IPS DF 19.7 (cell line): ENCODE measurements around the gene EVL.
"Not testable (repeated sequence)": the region's sequence is repeated elsewhere in the genome, so short reads cannot be mapped to it uniquely, and the experiment has no call there.

Source experiments
- DNase-seq: peaks from one replicate; pipeline ENCODE4 v3.0.0-alpha.2; 2013; ENCODE audit warnings: low read depth, low spot score

EVL gene

DNA sequence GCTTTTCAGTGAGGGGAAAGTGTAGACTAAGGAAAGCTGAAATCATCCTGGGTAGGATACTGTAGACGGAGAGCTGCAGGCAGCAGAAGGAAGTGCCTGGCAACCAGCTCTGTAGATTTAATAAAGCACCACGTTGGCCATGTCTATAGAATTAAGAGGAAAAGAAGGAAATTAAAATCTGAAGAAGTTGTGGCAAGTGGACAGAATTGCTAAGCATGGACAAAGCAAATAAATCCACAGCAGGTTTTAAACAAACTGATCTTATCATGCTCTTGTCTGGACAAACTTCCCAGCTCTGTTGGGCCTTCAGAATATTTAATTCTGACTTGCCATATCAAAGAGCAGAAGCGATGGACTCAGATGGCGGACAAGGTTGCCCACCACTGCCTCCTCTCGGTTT, 27.2 kb upstream of the EVL start:
- no peak for DNase-seq

DNA sequence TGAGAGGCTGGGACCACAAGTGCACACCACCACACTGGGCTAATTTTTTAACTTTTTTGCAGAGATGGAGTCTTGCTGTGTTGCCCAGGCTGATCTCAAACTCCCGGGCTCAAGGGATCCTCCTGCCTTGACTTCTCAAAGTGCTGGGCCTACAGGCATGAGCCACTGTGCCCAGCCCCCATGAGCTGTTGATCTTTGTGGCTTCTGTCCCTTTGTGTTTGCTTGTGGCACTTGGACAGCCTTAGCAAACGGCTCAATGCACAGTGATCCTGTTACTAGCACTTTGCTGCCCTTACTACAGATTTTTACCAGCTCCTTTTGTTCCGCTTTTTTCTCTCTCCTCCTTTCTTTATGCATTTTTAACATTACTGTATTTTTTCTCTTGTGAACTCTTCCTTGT, 25.3 kb upstream of the EVL start:
- DNase-seq = no peak

- no peak for DNase-seq
Measured at GRCh38 chr14:100041271-100041670, 24.0 kb upstream of the EVL start.

- no peak for DNase-seq
Measured at GRCh38 chr14:100042286-100042685, 22.9 kb upstream of the EVL start.

- DNase-seq = no peak
Measured at GRCh38 chr14:100045642-100046344, 19.4 kb upstream of the EVL start.

- DNase-seq = no peak
Measured at GRCh38 chr14:100047600-100047999, 17.6 kb upstream of the EVL start.

GRCh38 chr14:100048786-100049185, 16.4 kb upstream of the EVL start:
- DNase-seq = no peak

DNA sequence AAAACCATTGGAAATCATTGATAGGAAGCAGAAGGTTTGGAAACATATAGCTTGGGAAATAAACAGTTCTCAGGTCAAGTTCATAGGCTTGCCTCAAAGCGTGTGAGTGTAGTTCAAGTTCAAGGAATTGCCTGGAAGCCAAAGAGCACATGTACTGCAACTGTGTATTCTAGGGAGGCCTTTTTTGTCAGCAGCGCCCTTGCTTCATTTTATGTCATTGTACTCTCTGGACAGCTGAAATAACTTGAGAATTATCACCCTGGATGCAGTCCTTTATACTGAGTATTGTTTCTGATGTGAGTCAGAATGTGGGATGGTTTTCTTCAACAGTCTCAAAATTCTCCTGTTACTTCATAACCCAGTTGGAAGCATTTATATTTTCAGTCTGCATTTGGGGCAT, 16.0 kb upstream of the EVL start:
- no peak for DNase-seq

GRCh38 chr14:100051103-100051502, 14.1 kb upstream of the EVL start:
- DNase-seq = no peak

- no peak for DNase-seq
Measured at GRCh38 chr14:100051543-100051942, 13.7 kb upstream of the EVL start.

GRCh38 chr14:100052819-100053218, 12.4 kb upstream of the EVL start:
- DNase-seq = no peak

GRCh38 chr14:100054316-100055075, 10.7 kb upstream of the EVL start:
- DNase-seq = no peak

DNA sequence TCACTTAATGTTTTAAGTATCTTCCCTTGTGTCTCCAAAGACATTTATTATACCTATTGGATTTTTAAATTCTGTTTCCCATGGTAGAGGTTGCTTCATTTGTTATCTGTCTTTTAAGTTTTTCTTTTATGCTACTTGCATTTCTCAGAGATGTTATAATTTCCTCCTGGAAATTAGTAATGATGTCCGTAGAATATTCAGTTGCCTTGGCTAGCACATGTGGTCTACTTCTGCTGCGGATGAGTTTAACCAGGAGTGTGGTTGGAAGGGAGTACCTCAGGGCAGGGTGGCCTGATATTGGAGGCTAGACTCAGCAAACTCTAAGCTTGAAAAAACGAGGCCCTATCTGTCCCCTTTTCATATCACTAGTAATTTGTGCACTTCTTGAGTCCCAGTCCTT, 8.8 kb upstream of the EVL start:
- no peak for DNase-seq

DNA sequence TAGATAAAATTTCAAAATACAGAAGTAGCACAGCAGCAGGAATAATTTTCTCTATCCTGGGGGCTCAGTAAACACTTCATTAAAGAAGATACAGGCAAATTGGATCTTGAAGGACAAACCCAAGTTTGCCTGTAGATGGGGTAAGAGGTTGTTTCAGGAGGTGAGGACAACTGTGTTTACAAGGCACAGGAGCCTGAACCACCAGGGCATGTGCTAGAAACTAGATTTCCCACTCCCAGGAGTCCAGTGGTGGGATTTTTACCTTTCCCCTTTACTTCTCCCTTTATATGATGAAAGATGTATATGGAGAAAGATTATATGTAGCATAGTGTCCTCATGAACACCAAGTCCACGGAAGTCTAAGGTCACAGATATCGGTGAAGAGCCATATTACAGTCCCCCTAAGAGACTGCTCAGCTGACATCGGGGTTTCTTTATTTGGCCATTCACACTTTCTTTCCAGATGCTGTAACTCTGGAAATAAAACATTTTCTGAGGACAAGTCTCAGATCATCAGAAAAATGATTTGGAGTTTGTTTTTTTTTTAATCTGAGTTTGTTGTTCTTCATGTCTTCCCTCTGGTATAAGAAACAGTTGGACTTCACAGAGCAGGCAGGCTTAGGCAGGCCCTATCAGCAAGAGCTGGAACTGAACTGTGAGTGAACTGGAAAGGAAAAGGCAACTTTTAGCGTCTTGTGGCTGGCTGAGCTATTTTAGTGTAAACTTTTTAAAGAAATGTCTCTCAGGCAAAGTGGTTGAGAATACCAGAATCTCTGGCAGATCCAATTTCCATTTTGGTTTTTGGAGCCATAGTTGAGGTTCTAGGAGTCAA, 8.0 kb upstream of the EVL start:
- DNase-seq = no peak

DNA sequence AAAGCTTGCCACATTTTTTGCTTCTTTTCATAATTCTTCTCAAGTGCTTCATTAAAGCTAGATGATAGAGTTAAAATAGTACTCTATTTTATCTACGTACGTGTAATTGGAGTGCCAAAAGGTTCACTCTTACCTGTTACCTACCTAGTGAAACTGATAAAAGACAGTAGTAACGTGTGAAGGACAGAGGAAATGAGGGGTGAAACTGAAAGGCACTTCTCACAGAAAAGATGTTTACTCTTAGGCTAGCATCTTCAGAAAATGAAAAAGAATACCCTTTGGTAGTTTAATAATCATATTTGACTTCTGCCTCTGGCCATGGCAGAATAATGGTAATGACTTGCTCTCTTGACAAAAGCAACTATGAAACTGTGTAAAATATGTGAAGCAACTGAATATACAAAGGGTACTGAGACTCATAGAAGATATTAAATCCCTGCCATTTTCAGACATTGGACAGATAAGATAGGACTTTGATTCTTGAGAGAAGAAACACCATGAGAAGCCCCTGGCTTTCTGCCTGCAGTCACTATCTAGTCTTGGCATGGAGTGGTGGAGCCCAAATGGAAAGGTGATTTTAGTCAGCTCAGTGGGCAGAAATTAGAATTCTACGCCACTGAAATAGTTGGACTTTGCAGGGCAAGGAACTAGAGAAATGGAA, 6.3 kb upstream of the EVL start:
- DNase-seq = no peak

DNA sequence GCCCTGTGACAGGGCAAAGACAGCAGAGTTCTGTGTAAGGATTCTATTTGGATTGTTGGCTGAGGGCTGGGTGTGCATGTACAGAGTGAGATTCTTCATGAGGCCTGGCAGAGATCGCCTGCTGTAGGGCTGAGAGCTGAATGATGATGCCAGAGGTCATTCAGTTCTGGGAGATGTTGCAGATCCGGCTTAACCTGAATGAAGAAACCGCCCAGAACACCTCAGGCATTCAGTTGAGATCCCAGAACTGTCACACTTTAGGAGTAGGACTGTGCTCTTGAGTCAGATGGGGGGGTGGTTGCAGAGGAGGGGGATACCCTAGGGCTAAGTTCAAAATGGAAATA, 5.8 kb upstream of the EVL start:
- no peak for DNase-seq

- DNase-seq = no peak
Measured at GRCh38 chr14:100060760-100061159, 4.5 kb upstream of the EVL start.

GRCh38 chr14:100062590-100062989, 2.6 kb upstream of the EVL start:
- no peak for DNase-seq

DNA sequence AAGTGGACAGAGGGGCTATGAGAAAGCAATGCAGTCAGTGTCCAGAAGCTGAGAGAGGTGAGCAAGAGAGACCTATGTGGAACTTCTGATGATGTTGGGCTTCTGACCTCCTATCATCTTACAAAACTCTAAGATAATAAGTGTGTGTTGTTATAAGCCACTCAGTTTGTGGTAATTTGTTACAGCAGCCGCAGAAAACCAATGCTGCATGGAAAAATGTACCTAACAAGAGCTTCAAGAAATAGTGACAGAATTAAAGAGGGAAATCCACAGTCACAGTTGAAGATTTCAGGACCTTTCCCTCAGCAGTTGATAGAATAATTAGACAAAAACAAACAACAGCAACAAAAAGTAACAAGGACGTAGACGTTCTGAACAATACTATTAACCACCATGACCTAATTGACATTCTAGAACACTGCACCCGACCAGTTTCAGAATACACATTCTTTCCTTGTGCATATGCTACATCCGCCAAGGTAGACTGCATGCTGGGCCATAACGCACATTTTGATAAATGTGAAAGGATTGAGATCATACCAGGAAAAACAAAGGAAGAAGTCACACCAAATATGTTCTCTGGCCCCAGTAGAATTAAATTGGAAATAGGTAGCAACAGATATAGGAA, 1.8 kb upstream of the EVL start:
- no peak for DNase-seq

DNA sequence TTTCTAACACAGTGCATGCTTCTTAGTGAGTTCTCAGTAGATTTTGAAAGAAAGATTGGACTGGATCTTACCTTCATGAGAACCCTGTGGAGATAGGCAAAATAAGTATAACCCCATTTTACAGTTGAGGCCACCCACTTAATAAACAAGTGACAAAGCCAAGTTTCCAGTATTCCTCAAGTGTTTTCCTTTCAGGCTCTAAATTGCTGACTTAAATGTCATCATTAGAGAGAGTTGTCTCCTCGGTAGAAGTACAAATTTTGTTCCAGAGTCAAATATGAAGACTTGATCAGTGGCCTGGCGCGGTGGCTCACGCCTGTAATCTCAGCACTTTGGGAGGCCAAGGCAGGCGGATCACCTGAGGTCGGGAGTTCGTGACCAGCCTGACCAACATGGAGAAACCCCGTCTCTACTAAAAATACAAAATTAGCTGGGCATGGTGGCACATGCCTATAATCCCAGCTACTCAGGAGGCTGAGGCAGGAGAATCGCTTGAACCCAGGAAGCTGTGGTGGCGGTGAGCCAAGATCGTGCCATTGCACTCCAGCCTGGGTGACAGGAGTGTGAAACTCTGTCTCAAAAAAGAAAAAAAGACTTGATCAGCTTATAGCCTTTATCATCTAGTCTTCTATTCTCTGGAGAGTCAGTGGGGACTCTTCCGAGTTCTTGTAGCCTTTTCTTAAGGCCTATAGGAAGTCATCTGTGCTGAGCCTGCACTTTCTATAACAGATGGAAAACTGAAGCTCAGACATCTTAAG, 708 bp upstream of the EVL start:
- DNase-seq = not testable (repeated sequence)
